Neuron (in vitro differentiated cells): Measurements from ENCODE around the gene ACAD10.
"Not testable (repeated sequence)": the region's sequence is repeated elsewhere in the genome, so short reads cannot be mapped to it uniquely, and the experiment has no call there.

ENCODE experiments used
- H2AFZ ChIP-seq: one replicate; pipeline ENCODE4 v1.6.1; 2013; ENCODE audit warnings: low read depth, mild to moderate bottlenecking, inconsistent platforms, low read length, moderate library complexity
- H3K27me3 ChIP-seq: one replicate; pipeline ENCODE4 v1.6.1; 2013; ENCODE audit warnings: low read length; ENCODE audit not compliant: insufficient read depth
- H3K36me3 ChIP-seq: one replicate; pipeline ENCODE4 v1.6.1; 2013; ENCODE audit warnings: low read length; ENCODE audit not compliant: insufficient read depth
- H3K4me1 ChIP-seq: one replicate; pipeline ENCODE4 v1.6.1; 2013; ENCODE audit warnings: low read length; ENCODE audit not compliant: insufficient read depth
- H3K4me3 ChIP-seq: 2 replicates; pipeline ENCODE4 v1.5.1; 2013; ENCODE audit warnings: mild to moderate bottlenecking, low read length, moderate library complexity
- H3K9me3 ChIP-seq: one replicate; pipeline ENCODE4 v1.6.1; 2013; ENCODE audit warnings: low read length

The ACAD10 gene

GRCh38 chr12:111685811-111686573, at the start of gene ACAD10, which contains the start of gene BRAP:
Gene ACAD10 (plus strand): TSS chr12:111686053. CDS start chr12:111692710, 6,657 bp downstream.
Gene BRAP (minus strand): TSS chr12:111685956. CDS start chr12:111685792, 164 bp downstream.
- peak within 1 kb of the TSS; percentile 33 for H2AFZ ChIP-seq
- H3K36me3 ChIP-seq = peaks cover 21% of the 10 kb centered on the region
- no peaks in the 10 kb centered on the region for H3K27me3 ChIP-seq
- peaks cover 17% of the 10 kb centered on the region for H3K4me1 ChIP-seq
- H3K9me3 ChIP-seq = no peaks in the 10 kb centered on the region
- peak within 1 kb of the TSS; percentile 67 for H3K4me3 ChIP-seq

- Histone ChIP-seq H3K4me3 (peak overlapping the region; percentile 27), H2AFZ (peak overlapping the region; percentile 21), H3K4me1 (peaks cover 24% of the 10 kb centered on the region), H3K36me3 (peaks cover 11% of the 10 kb centered on the region), H3K27me3 (no peaks in the 10 kb centered on the region), H3K9me3 (no peaks in the 10 kb centered on the region)
These were observed 49.5 kb upstream of the ACAD10 start for GRCh38 chr12:111636209-111636945.

GRCh38 chr12:111638556-111638955, 47.3 kb upstream of the ACAD10 start:
- Histone ChIP-seq H3K36me3 (peaks cover 16% of the 10 kb centered on the region), H3K4me1 (peaks cover 35% of the 10 kb centered on the region), H2AFZ (no peak overlapping the region), H3K4me3 (no peak overlapping the region), H3K27me3 (no peaks in the 10 kb centered on the region), H3K9me3 (no peaks in the 10 kb centered on the region)

- Histone ChIP-seq H3K9me3 (no peaks in the 10 kb centered on the region), H2AFZ (no peak overlapping the region), H3K4me3 (no peak overlapping the region), H3K27me3 (no peaks in the 10 kb centered on the region), H3K4me1 (peaks cover 30% of the 10 kb centered on the region), H3K36me3 (peaks cover 30% of the 10 kb centered on the region)
These were observed 45.3 kb upstream of the ACAD10 start for GRCh38 chr12:111640506-111640905.

- peaks cover 11% of the 10 kb centered on the region for H3K4me1 ChIP-seq
- no peaks in the 10 kb centered on the region for H3K9me3 ChIP-seq
- no peak overlapping the region for H2AFZ ChIP-seq
- H3K4me3 ChIP-seq = no peak overlapping the region
- no peaks in the 10 kb centered on the region for H3K27me3 ChIP-seq
- H3K36me3 ChIP-seq = peaks cover 47% of the 10 kb centered on the region
These were observed 43.0 kb upstream of the ACAD10 start for GRCh38 chr12:111642681-111643426.

- Histone ChIP-seq H2AFZ (no peak overlapping the region), H3K4me3 (no peak overlapping the region), H3K36me3 (peaks cover 46% of the 10 kb centered on the region), H3K27me3 (no peaks in the 10 kb centered on the region), H3K9me3 (no peaks in the 10 kb centered on the region), H3K4me1 (peaks cover 11% of the 10 kb centered on the region)
These were observed 42.4 kb upstream of the ACAD10 start for GRCh38 chr12:111643427-111643826.

GRCh38 chr12:111645433-111645832, 40.4 kb upstream of the ACAD10 start:
- Histone ChIP-seq H3K4me1 (peaks cover 11% of the 10 kb centered on the region), H3K27me3 (no peaks in the 10 kb centered on the region), H3K36me3 (peaks cover 49% of the 10 kb centered on the region), H3K4me3 (no peak overlapping the region), H2AFZ (no peak overlapping the region), H3K9me3 (no peaks in the 10 kb centered on the region)

- Histone ChIP-seq H3K36me3 (peaks cover 61% of the 10 kb centered on the region), H3K4me3 (no peak overlapping the region), H3K27me3 (no peaks in the 10 kb centered on the region), H2AFZ (no peak overlapping the region), H3K4me1 (no peaks in the 10 kb centered on the region), H3K9me3 (no peaks in the 10 kb centered on the region)
These were observed 34.9 kb upstream of the ACAD10 start for GRCh38 chr12:111650912-111651311.

- H3K9me3 ChIP-seq, H3K4me3 ChIP-seq, H3K4me1 ChIP-seq, H2AFZ ChIP-seq, H3K27me3 ChIP-seq: not testable (repeated sequence)
- H3K36me3 ChIP-seq = peaks cover 57% of the 10 kb centered on the region
These were observed 33.3 kb upstream of the ACAD10 start for GRCh38 chr12:111652530-111652929.

- Histone ChIP-seq H3K4me1 (no peaks in the 10 kb centered on the region), H3K36me3 (peaks cover 56% of the 10 kb centered on the region), H2AFZ (no peak overlapping the region), H3K4me3 (no peak overlapping the region), H3K27me3 (no peaks in the 10 kb centered on the region), H3K9me3 (no peaks in the 10 kb centered on the region)
These were observed 32.3 kb upstream of the ACAD10 start for GRCh38 chr12:111653596-111653995.

GRCh38 chr12:111655356-111655755, 30.5 kb upstream of the ACAD10 start:
- Histone ChIP-seq H3K4me3 (no peak overlapping the region), H2AFZ (no peak overlapping the region), H3K4me1 (no peaks in the 10 kb centered on the region), H3K27me3 (no peaks in the 10 kb centered on the region), H3K36me3 (peaks cover 63% of the 10 kb centered on the region), H3K9me3 (no peaks in the 10 kb centered on the region)

GRCh38 chr12:111656016-111656415, 29.8 kb upstream of the ACAD10 start:
- no peak overlapping the region for H2AFZ ChIP-seq
- H3K36me3 ChIP-seq = peaks cover 60% of the 10 kb centered on the region
- no peaks in the 10 kb centered on the region for H3K27me3 ChIP-seq
- no peak overlapping the region for H3K4me3 ChIP-seq
- H3K9me3 ChIP-seq = no peaks in the 10 kb centered on the region
- H3K4me1 ChIP-seq = no peaks in the 10 kb centered on the region

- Histone ChIP-seq H3K36me3 (peaks cover 64% of the 10 kb centered on the region), H3K27me3 (no peaks in the 10 kb centered on the region), H3K4me3 (no peak overlapping the region), H3K4me1 (no peaks in the 10 kb centered on the region), H2AFZ (no peak overlapping the region), H3K9me3 (no peaks in the 10 kb centered on the region)
These were observed 21.4 kb upstream of the ACAD10 start for GRCh38 chr12:111664499-111664898.
